Stimulated activated effector memory CD8-positive, alpha-beta T cell treated with anti-CD3 and anti-CD28 coated beads, Interleukin-12 subunit alpha, Interleukin-12 subunit beta, amount 100 ng/mL, for 72 hours (primary cell): ENCODE data around the gene ULK4.

Source experiments
- ATAC-seq: fragments of 150-1000 bp; cut with Tn5 transposase; 2 replicates; pipeline ENCODE4 v1.10.0; 2021
- DNase-seq, 2 donors: peaks; one replicate each; pipeline ENCODE4 v3.0.0; 2021 to 2022; ENCODE audit warnings: low spot score in 2 of 2
- H3K27ac Mint-ChIP-seq: one replicate; pipeline ENCODE4 v1.8.0; 2022; ENCODE audit warnings: mild to moderate bottlenecking, mixed read lengths
- H3K36me3 Mint-ChIP-seq: one replicate; pipeline ENCODE4 v1.8.0; 2022; ENCODE audit warnings: mild to moderate bottlenecking, mixed read lengths
- H3K4me1 Mint-ChIP-seq: one replicate; pipeline ENCODE4 v1.8.0; 2022; ENCODE audit warnings: mixed read lengths
- H3K4me3 Mint-ChIP-seq: one replicate; pipeline ENCODE4 v1.8.0; 2022; ENCODE audit warnings: mild to moderate bottlenecking, mixed read lengths
- H3K9me3 Mint-ChIP-seq: one replicate; pipeline ENCODE4 v1.8.0; 2022; ENCODE audit warnings: mixed read lengths

Gene ULK4

GRCh38 chr3:41975416-41976103 is 13.7 kb upstream of the ULK4 start:
- Mint-ChIP-seq H3K36me3 (no peaks in the 10 kb centered on the region), H3K4me1 (no peaks in the 10 kb centered on the region), H3K4me3 (no peak overlapping the region), H3K9me3 (no peaks in the 10 kb centered on the region), H3K27ac (no peak overlapping the region)
- ATAC-seq = no peak
- no peak for DNase-seq

- ATAC-seq (no peak), DNase-seq (no peak)
- Mint-ChIP-seq H3K27ac (no peak overlapping the region), H3K9me3 (no peaks in the 10 kb centered on the region), H3K4me1 (no peaks in the 10 kb centered on the region), H3K4me3 (no peak overlapping the region), H3K36me3 (no peaks in the 10 kb centered on the region)
Measured at GRCh38 chr3:41974223-41974622, 12.3 kb upstream of the ULK4 start.

DNA sequence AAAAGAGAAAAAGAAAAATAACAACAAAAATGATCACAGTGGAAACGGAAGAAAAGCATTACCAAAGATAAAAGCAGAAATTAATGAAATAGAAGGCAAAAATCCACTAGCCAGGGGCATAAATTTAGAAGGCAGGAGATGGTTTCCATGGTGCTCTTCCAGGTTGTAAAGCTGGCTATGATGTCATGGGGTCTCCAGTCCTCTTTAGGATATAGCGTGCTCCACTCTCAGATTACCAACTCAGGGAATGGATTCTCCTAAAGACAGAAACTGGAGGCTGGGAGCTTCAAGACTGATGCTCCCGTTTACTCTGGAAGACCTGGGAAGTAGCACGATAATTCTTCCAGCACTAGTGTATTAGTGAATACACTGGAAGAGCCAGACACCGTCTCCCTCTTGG is 10.9 kb upstream of the ULK4 start:
- DNase-seq (no peak), ATAC-seq (no peak)
- no peaks in the 10 kb centered on the region for H3K9me3 Mint-ChIP-seq
- no peaks in the 10 kb centered on the region for H3K36me3 Mint-ChIP-seq
- no peak overlapping the region for H3K27ac Mint-ChIP-seq
- H3K4me1 Mint-ChIP-seq = no peaks in the 10 kb centered on the region
- no peak overlapping the region for H3K4me3 Mint-ChIP-seq

GRCh38 chr3:41966206-41966605 is 4.3 kb upstream of the ULK4 start:
- Mint-ChIP-seq H3K36me3 (peaks cover 11% of the 10 kb centered on the region), H3K9me3 (no peaks in the 10 kb centered on the region), H3K27ac (no peak overlapping the region), H3K4me3 (no peak overlapping the region), H3K4me1 (peaks cover 24% of the 10 kb centered on the region)
- no peak for ATAC-seq
- DNase-seq = no peak

DNA sequence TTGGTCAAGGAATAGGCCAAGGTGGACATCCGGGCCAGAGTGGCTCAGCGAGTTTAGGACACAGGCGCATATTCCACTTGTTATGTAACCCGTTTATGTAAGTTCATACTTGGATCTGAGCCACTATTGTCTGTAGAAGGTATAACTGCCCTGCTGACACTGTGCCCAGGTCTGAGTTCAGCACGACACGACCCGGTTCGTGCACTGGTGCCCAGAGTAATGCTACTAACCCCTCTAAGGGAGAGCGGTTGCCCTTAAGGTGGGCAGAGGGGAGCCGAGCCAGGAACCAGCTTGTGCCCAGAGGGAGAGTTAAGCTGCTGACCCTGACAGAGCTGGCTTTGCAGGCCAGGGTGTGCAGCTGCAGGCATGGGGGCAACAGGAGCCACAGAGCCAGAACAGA is 1.9 kb upstream of the ULK4 start:
- no peaks in the 10 kb centered on the region for H3K9me3 Mint-ChIP-seq

DNA sequence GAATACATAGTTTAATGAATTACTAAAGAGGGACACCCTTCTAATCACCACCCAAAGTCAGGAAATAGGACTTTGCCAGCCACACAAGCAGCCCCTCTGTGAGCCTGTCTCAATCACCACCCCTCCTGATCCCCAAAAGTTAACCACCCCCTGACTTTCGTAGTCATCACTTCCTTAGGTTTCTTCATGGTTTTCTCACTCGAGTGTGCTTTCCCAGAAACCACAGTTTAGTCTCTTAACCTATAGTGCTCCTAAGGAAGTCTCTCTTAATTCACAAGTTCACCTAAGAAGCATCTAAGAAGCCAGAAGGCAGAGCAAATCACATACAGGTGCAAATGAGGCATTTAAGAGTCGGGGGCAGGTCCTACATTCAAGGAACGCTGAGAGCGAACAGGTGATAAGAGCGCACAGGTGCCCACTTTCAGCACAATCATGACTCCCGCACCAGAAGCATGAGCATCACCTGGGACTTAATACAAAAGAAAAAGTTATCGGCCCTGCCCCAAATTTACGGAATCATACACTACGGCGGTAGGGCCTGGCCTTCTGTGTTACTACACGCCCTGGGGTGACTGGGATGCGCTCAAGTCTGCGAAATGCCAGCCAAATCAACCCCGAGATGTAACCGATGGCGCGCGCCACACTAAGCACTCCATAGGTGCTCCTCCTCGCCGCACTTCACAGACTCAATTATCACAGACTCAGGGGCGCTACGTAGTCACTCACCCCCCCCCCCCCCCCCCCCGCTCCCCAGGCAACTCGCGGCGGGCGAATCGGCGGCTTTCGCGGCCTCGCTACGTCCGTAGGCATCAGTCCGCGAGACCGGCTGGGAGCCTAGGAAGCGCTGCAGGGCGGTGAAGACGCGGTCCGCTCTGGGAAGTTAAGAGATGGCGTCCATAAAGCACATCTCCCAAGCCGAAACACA is 815 bp downstream of the ULK4 start:
- no peaks in the 10 kb centered on the region for H3K9me3 Mint-ChIP-seq
- DNase-seq = peak; percentile 29 to 69
- peak overlapping the region; percentile 96 for H3K4me3 Mint-ChIP-seq
- peaks cover 11% of the 10 kb centered on the region for H3K36me3 Mint-ChIP-seq
- peaks cover 27% of the 10 kb centered on the region for H3K4me1 Mint-ChIP-seq
- ATAC-seq = peak; percentile 47
- H3K27ac Mint-ChIP-seq = peak overlapping the region; percentile 96

More for the DNA sequence above, 1.9 kb upstream of the ULK4 start:
- Mint-ChIP-seq H3K4me1 (peaks cover 31% of the 10 kb centered on the region), H3K27ac (no peak overlapping the region), H3K36me3 (peaks cover 11% of the 10 kb centered on the region), H3K4me3 (no peak overlapping the region)
- DNase-seq (no peak), ATAC-seq (no peak)

GRCh38 chr3:41956574-41956973 is 5.3 kb downstream of the ULK4 start:
- Mint-ChIP-seq H3K4me3 (no peak overlapping the region), H3K9me3 (no peaks in the 10 kb centered on the region), H3K27ac (no peak overlapping the region), H3K4me1 (peaks cover 17% of the 10 kb centered on the region), H3K36me3 (peaks cover 17% of the 10 kb centered on the region)
- ATAC-seq = no peak
- DNase-seq = no peak

GRCh38 chr3:41955192-41955591 is 6.7 kb downstream of the ULK4 start:
- H3K9me3 Mint-ChIP-seq = no peaks in the 10 kb centered on the region
- DNase-seq = no peak
- peaks cover 23% of the 10 kb centered on the region for H3K36me3 Mint-ChIP-seq
- ATAC-seq = no peak
- H3K4me3 Mint-ChIP-seq = no peak overlapping the region
- peaks cover 8% of the 10 kb centered on the region for H3K4me1 Mint-ChIP-seq
- no peak overlapping the region for H3K27ac Mint-ChIP-seq

GRCh38 chr3:41943311-41943843 is 18.5 kb downstream of the ULK4 start:
- H3K4me1 Mint-ChIP-seq = no peaks in the 10 kb centered on the region
- H3K27ac Mint-ChIP-seq = no peak overlapping the region
- no peaks in the 10 kb centered on the region for H3K9me3 Mint-ChIP-seq
- no peaks in the 10 kb centered on the region for H3K36me3 Mint-ChIP-seq
- ATAC-seq = no peak
- DNase-seq = no peak
- no peak overlapping the region for H3K4me3 Mint-ChIP-seq

GRCh38 chr3:41940393-41940792 is 21.5 kb downstream of the ULK4 start:
- peaks cover 3% of the 10 kb centered on the region for H3K9me3 Mint-ChIP-seq
- no peaks in the 10 kb centered on the region for H3K4me1 Mint-ChIP-seq
- no peak overlapping the region for H3K27ac Mint-ChIP-seq
- no peak for DNase-seq
- H3K36me3 Mint-ChIP-seq = no peaks in the 10 kb centered on the region
- ATAC-seq = no peak
- no peak overlapping the region for H3K4me3 Mint-ChIP-seq

DNA sequence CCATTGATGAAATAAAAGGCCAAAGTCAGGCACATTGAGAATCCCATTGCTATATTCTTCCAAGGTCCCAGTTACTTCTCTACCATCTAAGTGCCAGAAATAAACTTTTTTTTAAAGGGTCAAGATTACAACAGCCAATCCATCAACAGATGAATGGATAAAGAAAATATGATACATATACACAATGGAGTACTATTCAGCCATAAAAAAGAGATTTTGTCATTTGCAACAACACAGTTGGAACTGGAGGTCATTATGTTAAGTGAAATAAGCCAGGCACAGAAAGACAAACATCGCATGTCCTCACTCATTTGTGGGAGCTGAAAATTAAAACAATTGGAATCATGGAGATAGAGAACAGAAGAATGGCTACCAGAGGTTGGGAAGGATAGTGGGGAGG is 25.5 kb downstream of the ULK4 start:
- H3K9me3 Mint-ChIP-seq = peaks cover 3% of the 10 kb centered on the region
- DNase-seq (no peak), ATAC-seq (no peak)
- H3K4me1 Mint-ChIP-seq = no peaks in the 10 kb centered on the region
- H3K27ac Mint-ChIP-seq = no peak overlapping the region
- H3K36me3 Mint-ChIP-seq = no peaks in the 10 kb centered on the region
- no peak overlapping the region for H3K4me3 Mint-ChIP-seq

DNA sequence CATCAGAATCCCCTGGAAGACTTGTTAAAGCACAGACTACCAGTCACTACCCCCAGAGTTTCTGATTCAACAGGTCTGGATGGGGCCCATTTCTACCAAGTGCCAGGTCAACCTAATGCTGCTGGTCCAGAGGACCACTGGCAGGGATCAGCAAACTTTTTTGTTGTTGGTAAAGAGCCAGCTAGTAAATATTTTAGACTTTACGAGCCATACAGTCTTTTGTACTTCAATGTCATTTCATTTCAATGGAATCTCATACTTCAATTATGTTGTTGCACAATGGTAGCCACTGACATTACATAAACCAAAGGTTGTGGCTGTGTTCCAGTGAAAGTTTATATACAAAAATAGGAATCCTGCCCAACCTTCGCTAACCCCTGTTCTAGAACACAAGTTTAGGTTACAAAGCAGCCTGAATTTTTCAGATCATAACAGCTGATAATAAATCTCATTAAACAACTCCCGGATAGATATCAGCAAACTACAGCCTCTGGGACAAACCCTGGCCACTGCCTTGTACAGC is 28.7 kb downstream of the ULK4 start:
- Mint-ChIP-seq H3K4me3 (no peak overlapping the region), H3K36me3 (peaks cover 24% of the 10 kb centered on the region), H3K9me3 (peaks cover 3% of the 10 kb centered on the region), H3K27ac (no peak overlapping the region), H3K4me1 (peaks cover 2% of the 10 kb centered on the region)
- DNase-seq = no peak
- ATAC-seq = no peak

DNA sequence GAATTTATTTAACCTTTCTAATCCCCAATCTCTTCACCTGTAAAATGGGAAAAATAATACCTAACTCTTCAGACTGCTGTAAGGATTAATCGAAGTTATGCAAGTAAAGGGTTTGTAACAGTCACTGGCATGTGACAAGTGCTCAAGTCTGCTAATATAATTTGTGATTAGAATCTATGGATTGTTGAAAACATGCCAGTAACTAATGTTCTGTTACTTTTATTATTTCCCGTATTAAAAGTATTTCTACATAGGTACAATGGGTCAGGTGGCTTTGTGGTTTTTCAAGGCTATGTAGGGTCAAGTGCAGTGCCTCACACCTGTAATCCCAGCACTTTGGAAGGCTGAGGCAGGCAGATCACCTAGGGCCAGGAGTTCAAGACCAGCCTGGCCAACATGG is 29.4 kb downstream of the ULK4 start:
- ATAC-seq = no peak
- DNase-seq = no peak
- peaks cover 7% of the 10 kb centered on the region for H3K4me1 Mint-ChIP-seq
- no peak overlapping the region for H3K27ac Mint-ChIP-seq
- peaks cover 24% of the 10 kb centered on the region for H3K36me3 Mint-ChIP-seq
- no peak overlapping the region for H3K4me3 Mint-ChIP-seq
- peaks cover 3% of the 10 kb centered on the region for H3K9me3 Mint-ChIP-seq

GRCh38 chr3:41920406-41920965 is 41.4 kb downstream of the ULK4 start:
- H3K36me3 Mint-ChIP-seq = no peaks in the 10 kb centered on the region
- H3K27ac Mint-ChIP-seq = no peak overlapping the region
- ATAC-seq (no peak), DNase-seq (no peak)
- H3K4me1 Mint-ChIP-seq = no peaks in the 10 kb centered on the region
- no peaks in the 10 kb centered on the region for H3K9me3 Mint-ChIP-seq
- H3K4me3 Mint-ChIP-seq = no peak overlapping the region

GRCh38 chr3:41915353-41915752 is 46.5 kb downstream of the ULK4 start:
- no peak overlapping the region for H3K27ac Mint-ChIP-seq
- H3K9me3 Mint-ChIP-seq = no peaks in the 10 kb centered on the region
- DNase-seq (no peak), ATAC-seq (no peak)
- no peaks in the 10 kb centered on the region for H3K4me1 Mint-ChIP-seq
- no peak overlapping the region for H3K4me3 Mint-ChIP-seq
- H3K36me3 Mint-ChIP-seq = peaks cover 23% of the 10 kb centered on the region
